Gastrocnemius medialis (tissue), 4 donors: ENCODE results near the gene NUP50.

ENCODE experiments used
- POLR2A ChIP-seq, 2 donors: fragments of 450-650 bp; IDR thresholded peaks; one replicate each; pipeline ENCODE4 v1.6.1; 2017; ENCODE audit warnings: antibody characterized with exemption in 2 of 2, mild to moderate bottlenecking in 2 of 2, moderate library complexity in 2 of 2
- TF ChIP-seq, protein P1 (sequence below), 5 experiments: fragments of 450-650 bp in 3 of 5; fragments of 200-600 bp in 2 of 5; sonication (generic) in 2 of 5; IDR thresholded peaks in 4 of 5; conservative IDR thresholded peaks in 1 of 5; 1 replicate in 4 of 5; 2 replicates in 1 of 5; pipeline ENCODE4 v1.5.1; 2016 to 2019; ENCODE audit warnings: antibody characterized with exemption in 5 of 5, mild to moderate bottlenecking in 3 of 5, moderate library complexity in 3 of 5

DNA sequence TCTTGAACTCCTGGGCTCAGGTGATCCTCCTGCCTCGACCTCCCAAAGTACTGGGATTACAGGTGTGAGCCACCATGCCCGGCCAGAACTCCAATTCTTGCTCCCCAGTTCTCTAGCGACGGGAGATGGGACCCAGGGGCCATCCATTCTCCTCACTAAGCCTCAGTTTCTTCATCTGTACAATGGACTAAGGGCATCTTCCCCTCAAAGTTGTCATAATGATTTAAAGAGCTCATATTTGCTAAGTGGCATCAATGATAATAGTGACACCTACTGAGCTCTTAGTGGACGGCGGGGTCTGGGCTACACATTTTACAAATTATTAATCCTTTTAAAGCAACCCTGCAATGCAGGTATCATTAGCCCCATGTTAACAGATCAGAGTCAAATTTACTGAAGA is 42.5 kb downstream of the NUP50 start:
- TF ChIP-seq, protein P1, sequence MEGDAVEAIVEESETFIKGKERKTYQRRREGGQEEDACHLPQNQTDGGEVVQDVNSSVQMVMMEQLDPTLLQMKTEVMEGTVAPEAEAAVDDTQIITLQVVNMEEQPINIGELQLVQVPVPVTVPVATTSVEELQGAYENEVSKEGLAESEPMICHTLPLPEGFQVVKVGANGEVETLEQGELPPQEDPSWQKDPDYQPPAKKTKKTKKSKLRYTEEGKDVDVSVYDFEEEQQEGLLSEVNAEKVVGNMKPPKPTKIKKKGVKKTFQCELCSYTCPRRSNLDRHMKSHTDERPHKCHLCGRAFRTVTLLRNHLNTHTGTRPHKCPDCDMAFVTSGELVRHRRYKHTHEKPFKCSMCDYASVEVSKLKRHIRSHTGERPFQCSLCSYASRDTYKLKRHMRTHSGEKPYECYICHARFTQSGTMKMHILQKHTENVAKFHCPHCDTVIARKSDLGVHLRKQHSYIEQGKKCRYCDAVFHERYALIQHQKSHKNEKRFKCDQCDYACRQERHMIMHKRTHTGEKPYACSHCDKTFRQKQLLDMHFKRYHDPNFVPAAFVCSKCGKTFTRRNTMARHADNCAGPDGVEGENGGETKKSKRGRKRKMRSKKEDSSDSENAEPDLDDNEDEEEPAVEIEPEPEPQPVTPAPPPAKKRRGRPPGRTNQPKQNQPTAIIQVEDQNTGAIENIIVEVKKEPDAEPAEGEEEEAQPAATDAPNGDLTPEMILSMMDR (IDR thresholded peaks at IDR 0.05 in 4 of 5, conservative IDR thresholded peaks at IDR 0.05 in 1 of 5), result no peak
- no peak for TF ChIP-seq POLR2A (IDR thresholded peaks at IDR 0.05)
